Measurements from ENCODE around the gene DNAJA1.
A peak's percentile ranks its signal among the peaks of the same experiment; 100 is the strongest.
"Not testable (repeated sequence)": the region's sequence is repeated elsewhere in the genome, so short reads cannot be mapped to it uniquely, and the experiment has no call there.

The DNAJA1 gene

DNA sequence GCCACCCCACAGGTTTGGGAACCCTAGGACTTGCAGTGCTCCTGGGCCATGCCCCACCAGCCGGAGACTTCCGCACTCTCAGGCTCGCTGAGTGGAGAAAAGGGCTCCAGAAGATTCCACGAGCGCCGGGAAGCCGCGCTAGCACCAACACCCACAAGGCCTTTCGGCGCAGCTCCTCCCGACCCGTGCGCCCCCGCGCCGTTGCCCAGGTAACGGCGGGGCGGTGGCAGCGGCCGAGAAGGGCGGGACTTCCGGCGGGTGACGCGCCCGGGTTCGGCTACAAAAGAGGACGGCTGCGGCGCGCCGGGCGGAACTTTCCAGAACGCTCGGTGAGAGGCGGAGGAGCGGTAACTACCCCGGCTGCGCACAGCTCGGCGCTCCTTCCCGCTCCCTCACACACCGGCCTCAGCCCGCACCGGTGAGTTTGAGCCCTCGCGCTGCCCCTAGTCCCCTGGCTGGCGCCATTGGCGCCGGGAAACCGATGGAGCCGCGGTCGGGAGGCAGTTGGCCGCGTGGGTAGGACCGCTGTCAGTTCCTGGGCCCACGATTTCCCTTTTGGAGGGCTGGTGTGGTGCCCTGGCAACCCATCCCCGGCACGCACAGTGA is at the start of gene DNAJA1:
Gene DNAJA1 (plus strand): TSS at position 308 of the 606 bp plus-strand sequence. CDS start 1,212 bp downstream, outside the sequence.
- peak; percentile 98 for DNase-seq

DNA sequence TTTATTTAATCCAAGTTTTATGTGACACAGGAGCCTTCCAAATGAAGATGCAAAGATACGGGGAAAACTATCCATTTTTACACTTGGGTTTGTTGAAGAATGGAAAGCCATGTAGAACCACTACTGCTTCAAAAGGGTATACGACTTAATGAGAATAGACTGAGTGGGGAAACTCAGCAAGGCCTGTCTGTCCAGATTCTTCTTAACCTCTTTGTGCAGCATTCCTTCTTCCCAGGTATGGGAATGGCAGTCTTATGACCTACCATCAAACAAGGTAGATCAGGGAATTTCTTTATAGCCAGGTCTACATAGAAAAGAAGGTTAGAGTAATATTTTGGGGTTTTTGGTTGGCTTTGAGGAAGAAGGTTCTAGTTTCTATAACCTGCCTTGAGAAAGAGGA is 47.0 kb upstream of the DNAJA1 start:
- no peak for DNase-seq

- DNase-seq, result no peak
Observed at GRCh38 chr9:32986971-32987370, 38.1 kb upstream of the DNAJA1 start.

DNA sequence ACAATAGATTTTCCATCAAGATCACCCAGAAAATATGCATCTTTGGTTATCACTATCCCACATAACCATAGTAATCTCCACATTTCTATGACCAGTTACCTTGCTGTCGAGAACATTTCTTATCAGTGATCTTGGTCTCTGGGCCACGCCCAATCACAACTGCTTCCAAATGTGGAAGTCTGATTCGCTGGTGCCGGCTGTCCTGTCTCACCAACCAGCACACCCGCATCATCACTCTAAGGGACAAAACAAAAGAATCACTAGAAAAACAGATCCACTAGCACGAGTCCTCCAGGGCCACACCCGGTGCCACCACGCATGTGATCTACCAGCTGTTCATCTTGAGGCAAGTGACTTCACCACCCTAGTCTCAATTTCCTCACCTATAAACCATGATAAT is 35.4 kb upstream of the DNAJA1 start:
- peak; percentile 66 for DNase-seq

DNA sequence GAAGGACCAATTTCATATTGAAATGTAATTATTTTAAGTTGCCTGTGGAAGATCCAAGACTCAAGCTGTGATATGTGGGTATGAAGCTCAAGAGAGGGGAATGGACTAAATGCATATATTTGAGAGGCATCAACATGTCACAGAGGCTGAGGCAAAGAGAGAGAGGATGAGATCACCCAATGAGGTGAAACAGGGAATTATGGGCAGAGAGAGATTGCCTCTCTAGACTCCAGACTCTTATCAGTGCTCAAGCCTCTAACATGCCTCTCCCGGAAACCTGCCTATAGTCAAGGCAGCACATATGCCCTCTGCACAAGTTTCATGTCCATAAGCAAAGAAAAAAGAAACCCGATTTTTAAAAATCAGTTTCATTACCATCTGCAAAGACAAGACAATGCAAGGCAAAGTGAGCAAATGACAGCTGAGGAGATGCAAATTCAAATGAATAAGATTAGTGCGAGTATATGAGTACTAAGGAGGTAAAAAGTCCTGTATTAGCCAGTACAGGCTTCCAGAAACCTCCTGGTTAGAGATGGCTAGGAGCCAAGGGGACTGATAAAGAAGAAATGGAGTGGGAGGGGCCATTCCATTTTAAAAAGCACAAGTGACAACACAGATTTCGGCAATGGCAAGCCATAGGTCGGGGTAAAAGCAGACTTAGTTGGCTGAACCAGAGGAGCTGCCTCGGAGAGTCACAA is 33.0 kb upstream of the DNAJA1 start:
- peak; percentile 43 for DNase-seq

DNA sequence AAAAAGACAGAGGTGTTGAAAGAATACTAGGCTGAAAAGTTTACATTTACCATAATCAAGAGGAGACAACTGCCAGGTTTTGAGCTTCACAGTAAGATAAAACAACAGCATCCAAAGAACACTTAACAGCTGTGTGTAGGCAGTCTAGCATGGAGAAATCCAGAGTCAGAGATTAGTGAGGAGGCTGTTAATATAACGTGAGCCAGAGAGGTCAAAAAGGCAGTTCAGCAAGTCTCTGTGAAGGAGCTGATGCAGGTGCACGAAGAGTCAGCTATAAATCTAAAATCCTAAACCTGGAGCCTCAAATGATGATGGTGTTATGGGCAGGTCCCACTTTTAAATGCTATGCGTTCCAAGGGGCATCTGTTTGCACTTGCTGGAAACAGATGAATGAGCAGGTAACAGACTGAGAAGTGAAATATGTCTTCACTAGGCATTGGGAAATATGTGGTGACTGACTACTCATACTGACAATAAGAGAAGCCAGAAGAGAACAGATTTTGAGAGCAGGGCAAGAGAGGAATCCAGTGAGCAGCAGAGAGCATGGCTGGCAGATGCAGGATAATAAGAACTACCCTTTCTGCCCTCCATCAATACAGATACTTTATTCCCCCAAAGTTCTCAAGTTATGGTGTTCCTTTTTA is 32.4 kb upstream of the DNAJA1 start:
- no peak for DNase-seq

DNA sequence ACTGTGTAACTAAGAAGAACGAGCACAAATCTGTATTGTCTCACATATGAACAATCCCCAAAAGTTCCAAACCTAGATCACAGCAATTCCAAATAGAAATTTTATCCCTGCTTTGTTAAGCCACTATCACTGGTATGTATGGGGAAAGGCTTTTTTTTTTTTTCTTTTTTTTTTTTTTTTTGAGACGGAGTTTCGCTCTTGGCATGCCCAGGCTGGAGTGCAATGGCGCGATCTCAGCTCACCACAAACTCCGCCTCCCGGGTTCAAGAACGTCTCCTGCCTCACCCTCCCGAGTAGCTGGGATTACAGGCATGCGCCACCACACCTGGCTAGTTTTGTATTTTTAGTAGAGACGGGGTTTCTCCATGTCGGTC is 24.4 kb upstream of the DNAJA1 start:
- DNase-seq, result peak; percentile 63

- DNase-seq, result not testable (repeated sequence)
Observed at GRCh38 chr9:33005335-33005734, 19.7 kb upstream of the DNAJA1 start.

DNA sequence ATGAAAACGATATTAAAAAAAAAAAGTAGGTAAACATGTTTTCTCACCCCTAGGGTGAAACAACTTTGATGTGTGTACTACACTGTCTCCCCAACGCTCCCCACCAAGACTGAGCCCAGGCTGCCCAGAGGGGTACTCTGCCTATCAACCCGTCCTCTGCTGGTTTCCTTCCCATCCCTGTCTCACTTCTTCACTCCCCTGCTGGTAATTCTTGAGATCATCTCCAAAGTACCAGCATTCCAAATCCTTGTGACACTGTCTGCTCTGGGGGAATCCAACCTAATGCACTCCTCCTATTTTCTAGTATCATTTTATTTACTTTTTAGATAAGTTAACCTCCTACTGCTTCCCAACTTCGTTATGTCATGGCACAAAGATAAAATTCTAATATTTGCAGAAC is 17.3 kb upstream of the DNAJA1 start:
- DNase-seq, result no peak

- peak; percentile 25 for DNase-seq
Observed at GRCh38 chr9:33011831-33012230, 13.2 kb upstream of the DNAJA1 start.

DNA sequence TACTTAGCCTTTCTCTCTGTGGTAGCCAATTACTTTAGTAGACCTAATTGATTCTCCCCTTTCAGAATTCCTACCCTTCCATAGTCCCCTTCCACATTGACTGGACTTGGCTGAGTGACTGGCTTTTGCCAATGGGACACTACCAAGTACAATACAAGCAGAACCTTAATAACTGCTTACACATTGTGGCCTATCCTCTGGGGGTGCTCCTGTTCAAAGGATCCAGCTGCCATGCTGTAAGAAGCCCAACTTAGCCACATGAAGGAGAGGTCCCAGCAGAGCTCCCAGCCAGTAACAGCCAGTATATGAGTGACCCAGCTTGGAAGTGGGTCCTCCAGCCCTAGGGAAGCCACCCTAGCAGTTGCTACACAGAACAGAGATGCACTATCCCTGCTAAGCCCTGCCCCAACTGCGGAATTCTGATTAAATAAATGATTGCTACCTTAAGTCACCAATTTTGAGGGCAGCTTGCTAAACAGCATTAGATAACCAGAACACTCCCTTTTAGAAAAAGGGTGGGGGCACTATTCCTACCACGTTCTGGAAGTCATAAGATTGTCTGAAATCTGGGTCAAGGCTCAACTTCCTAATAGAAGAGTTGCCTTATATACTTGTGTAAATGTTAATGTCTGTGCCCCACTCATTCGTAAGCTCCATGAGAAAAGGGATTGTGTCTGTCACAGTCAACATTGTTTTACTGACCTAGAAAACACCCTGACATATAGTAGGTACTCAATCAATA is 12.6 kb upstream of the DNAJA1 start:
- DNase-seq, result peak; percentile 17

- DNase-seq, result no peak
Observed at GRCh38 chr9:33013962-33014664, 11.0 kb upstream of the DNAJA1 start.

- DNase-seq, result no peak
Observed at GRCh38 chr9:33014665-33015014, 10.4 kb upstream of the DNAJA1 start.

- no peak for DNase-seq
Observed at GRCh38 chr9:33017283-33018041, 7.6 kb upstream of the DNAJA1 start.

GRCh38 chr9:33019797-33020196 is 5.3 kb upstream of the DNAJA1 start:
- no peak for DNase-seq

DNA sequence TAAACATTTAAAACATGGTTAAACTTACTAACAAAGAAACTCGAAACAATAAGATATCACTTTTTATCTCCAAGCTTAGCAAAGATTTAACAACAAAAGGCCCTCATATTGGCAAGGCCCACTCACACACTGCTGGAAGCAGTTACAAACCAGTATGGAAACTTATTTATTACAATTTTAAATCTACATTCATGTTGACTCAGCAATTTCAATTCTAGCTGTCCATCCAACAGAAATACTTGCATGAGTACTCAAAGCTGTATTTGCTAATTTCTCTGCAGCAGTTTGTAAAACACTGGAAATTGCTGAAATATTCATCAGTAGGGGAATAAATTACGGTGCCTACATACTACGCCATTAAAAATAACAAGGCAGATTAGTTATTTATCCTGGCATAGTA is 2.8 kb upstream of the DNAJA1 start:
- DNase-seq, result no peak

- no peak for DNase-seq
Observed at GRCh38 chr9:33022755-33023154, 2.3 kb upstream of the DNAJA1 start.

GRCh38 chr9:33023661-33024060 is 1.4 kb upstream of the DNAJA1 start:
- DNase-seq, result no peak

GRCh38 chr9:33024126-33024965 is 727 bp upstream of the DNAJA1 start:
- peak; percentile 64 for DNase-seq

DNA sequence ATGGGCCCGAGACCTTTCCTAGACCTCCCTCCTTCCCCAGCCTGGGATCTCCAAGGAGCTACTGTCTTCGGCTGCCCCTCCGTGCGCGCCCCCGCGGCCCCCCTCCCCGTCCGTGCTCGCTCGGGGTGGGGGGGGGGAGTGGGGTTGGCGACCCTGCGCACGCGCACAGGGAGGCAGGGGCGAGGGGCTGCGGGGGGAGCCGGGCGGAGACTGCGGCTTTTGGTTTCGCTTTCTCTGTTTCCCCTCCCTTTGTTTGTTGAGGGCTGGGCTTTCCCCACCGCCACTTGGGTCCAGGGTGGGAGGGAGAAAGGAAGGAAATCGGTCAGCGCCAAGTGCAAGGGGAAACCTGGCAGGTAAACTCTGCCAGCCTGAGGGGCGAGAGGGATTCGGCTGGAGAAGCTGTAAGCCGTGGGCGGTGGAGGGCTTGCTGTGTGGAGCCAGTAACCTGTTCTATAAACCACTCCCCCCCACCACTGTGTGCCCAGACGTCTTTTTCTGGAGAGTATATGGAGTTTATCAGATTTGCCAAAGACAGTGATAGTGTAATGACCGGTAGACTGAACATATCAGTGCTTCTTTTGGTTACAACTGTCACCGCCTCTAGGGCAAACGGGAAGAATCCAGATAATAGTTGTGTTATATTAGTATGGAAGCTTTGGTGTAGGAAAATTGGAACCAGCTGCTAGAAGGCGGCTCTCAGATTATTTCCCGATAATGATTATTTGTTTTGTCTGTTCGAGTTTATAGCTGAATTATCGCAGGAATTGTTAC is 684 bp downstream of the DNAJA1 start:
- DNase-seq, result peak; percentile 81
